Neural crest cell (in vitro differentiated cells): ENCODE data around the gene TANC1. TPM values are rescaled to one million over a fixed set of nuclear protein-coding genes. Genes with fewer than 3 reads are reported as not detected.

Experiments used
- DNase-seq: peaks from one replicate; pipeline ENCODE4 v3.0.0; 2021; ENCODE audit warnings: low read depth, mixed read lengths, low spot score
- H3K27ac Mint-ChIP-seq: one replicate; pipeline ENCODE4 v1.8.0; 2021; ENCODE audit warnings: mild to moderate bottlenecking, mixed read lengths; ENCODE audit not compliant: unreplicated experiment
- H3K27me3 Mint-ChIP-seq: 2 replicates; pipeline ENCODE4 v1.8.0; 2021; ENCODE audit warnings: low read depth, mild to moderate bottlenecking, mixed read lengths
- H3K36me3 Mint-ChIP-seq: 2 replicates; pipeline ENCODE4 v1.8.0; 2021; ENCODE audit warnings: low read depth, mild to moderate bottlenecking, mixed read lengths
- H3K4me1 Mint-ChIP-seq: 2 replicates; pipeline ENCODE4 v1.8.0; 2021; ENCODE audit warnings: mixed read lengths
- H3K4me3 Mint-ChIP-seq: one replicate; pipeline ENCODE4 v1.8.0; 2021; ENCODE audit warnings: mild to moderate bottlenecking, mixed read lengths
- H3K9me3 Mint-ChIP-seq: 2 replicates; pipeline ENCODE4 v1.8.0; 2021; ENCODE audit warnings: mixed read lengths
- CTCF ChIP-seq: fragments of 200-600 bp; sonication (generic); conservative IDR thresholded peaks from 2 replicates; pipeline ENCODE4 v1.5.0; 2021; ENCODE audit warnings: antibody characterized with exemption, mild to moderate bottlenecking
- total RNA-seq: library from RNA; stranded (reverse); gene quantifications from 2 replicates; pipeline ENCODE4 v1.2.1, GENCODE V29; 2021

Gene TANC1
- total RNA-seq, 1 donor from 2014 or later = 13.2 TPM

GRCh38 chr2:159130302-159130701 lies 161.9 kb downstream of the TANC1 start:
- Mint-ChIP-seq H3K4me3 (no peak overlapping the region), H3K36me3 (peaks cover 2% of the 10 kb centered on the region), H3K9me3 (no peaks in the 10 kb centered on the region), H3K27ac (no peak overlapping the region), H3K27me3 (no peaks in the 10 kb centered on the region), H3K4me1 (peaks cover 30% of the 10 kb centered on the region)
- no peak for DNase-seq
- no peak for TF ChIP-seq CTCF

- peaks cover 2% of the 10 kb centered on the region for H3K36me3 Mint-ChIP-seq
Observed at GRCh38 chr2:159131267-159131913, 162.9 kb downstream of the TANC1 start.

GRCh38 chr2:159131914-159132281 lies 163.5 kb downstream of the TANC1 start:
- no peak for DNase-seq
- Mint-ChIP-seq H3K9me3 (no peaks in the 10 kb centered on the region), H3K27me3 (no peaks in the 10 kb centered on the region), H3K4me1 (peaks cover 42% of the 10 kb centered on the region), H3K4me3 (no peak overlapping the region), H3K27ac (no peak overlapping the region), H3K36me3 (peaks cover 2% of the 10 kb centered on the region)
- no peak for TF ChIP-seq CTCF

More at GRCh38 chr2:159131267-159131913, 162.9 kb downstream of the TANC1 start:
- Mint-ChIP-seq H3K27ac (peak overlapping the region; percentile 10), H3K27me3 (no peaks in the 10 kb centered on the region), H3K9me3 (no peaks in the 10 kb centered on the region), H3K4me1 (peaks cover 40% of the 10 kb centered on the region), H3K4me3 (no peak overlapping the region)
- no peak for DNase-seq
- TF ChIP-seq CTCF = no peak

- TF ChIP-seq CTCF = no peak
- Mint-ChIP-seq H3K9me3 (no peaks in the 10 kb centered on the region), H3K4me1 (peaks cover 46% of the 10 kb centered on the region), H3K36me3 (no peaks in the 10 kb centered on the region), H3K27me3 (no peaks in the 10 kb centered on the region), H3K27ac (no peak overlapping the region), H3K4me3 (no peak overlapping the region)
- DNase-seq = no peak
Observed at GRCh38 chr2:159133797-159134196, 165.4 kb downstream of the TANC1 start.

- Mint-ChIP-seq H3K27ac (no peak overlapping the region), H3K4me3 (no peak overlapping the region), H3K9me3 (no peaks in the 10 kb centered on the region), H3K36me3 (no peaks in the 10 kb centered on the region), H3K27me3 (no peaks in the 10 kb centered on the region), H3K4me1 (peaks cover 39% of the 10 kb centered on the region)
- DNase-seq = no peak
- no peak for TF ChIP-seq CTCF
Observed at GRCh38 chr2:159134979-159135378, 166.5 kb downstream of the TANC1 start.
